Heart left ventricle (tissue), 16 donors: ENCODE measurements around the gene MAP1B. TPM values are rescaled to one million over a fixed set of nuclear protein-coding genes. Genes with fewer than 3 reads are reported as not detected.

ENCODE experiments used
- ATAC-seq, 4 donors: fragments of 200-7000 bp; cut with Tn5 transposase; one replicate each; pipeline ENCODE4 v1.9.1; 2020 to 2022; ENCODE audit warnings: moderate library complexity in 4 of 4, mild to moderate bottlenecking in 3 of 4, moderate number of reproducible peaks in 1 of 4
- DNase-seq, 5 donors: peaks; one replicate each; pipeline ENCODE4 v3.0.0-alpha.2; 2020
- H3K27ac ChIP-seq, 12 donors: fragments of 200-600 bp; sonication (generic) in 4 of 12; one replicate each; pipeline versions ENCODE4 v1.5.0 to v1.8.0; 2016 to 2022; ENCODE audit warnings: mild to moderate bottlenecking in 2 of 12
- H3K27me3 ChIP-seq, 9 donors: fragments of 200-600 bp; sonication (generic) in 2 of 9; one replicate each; pipeline versions ENCODE4 v1.5.1 to v1.8.0; 2016 to 2022; ENCODE audit warnings: mild to moderate bottlenecking in 3 of 9
- H3K36me3 ChIP-seq, 9 donors: fragments of 200-600 bp; sonication (generic) in 2 of 9; one replicate each; pipeline versions ENCODE4 v1.5.0 to v1.8.0; 2018 to 2022; ENCODE audit warnings: mild to moderate bottlenecking in 2 of 9
- H3K4me1 ChIP-seq, 12 donors: fragments of 200-600 bp; sonication (generic) in 4 of 12; one replicate each; pipeline versions ENCODE4 v1.5.0 to v1.8.0; 2016 to 2022; ENCODE audit warnings: mild to moderate bottlenecking in 3 of 12
- H3K4me3 ChIP-seq, 12 donors: fragments of 200-600 bp; sonication (generic) in 4 of 12; one replicate each; pipeline versions ENCODE4 v1.5.0 to v1.8.0; 2017 to 2022; ENCODE audit warnings: mild to moderate bottlenecking in 9 of 12, moderate library complexity in 4 of 12
- H3K9me3 ChIP-seq, 12 donors: fragments of 200-600 bp; sonication (generic) in 4 of 12; one replicate each; pipeline versions ENCODE4 v1.5.0 to v1.8.0; 2016 to 2022; ENCODE audit warnings: mild to moderate bottlenecking in 1 of 12
- CTCF ChIP-seq, 12 donors: fragments of 200-600 bp; sonication (generic) in 4 of 12; IDR thresholded peaks; one replicate each; pipeline versions ENCODE4 v1.5.0 to v1.8.0; 2018 to 2022; ENCODE audit warnings: antibody characterized with exemption in 12 of 12, mild to moderate bottlenecking in 5 of 12
- POLR2A ChIP-seq, 2 donors: fragments of 450-650 bp; IDR thresholded peaks; one replicate each; pipeline ENCODE4 v1.6.1; 2017; ENCODE audit warnings: antibody characterized with exemption in 2 of 2, mild to moderate bottlenecking in 2 of 2, moderate library complexity in 2 of 2
- WGBS, 4 donors: extraction: QIAGEN DNeasy Blood & Tissue Kit in 2 of 4; methylation state at CpG; one replicate each; pipeline versions ENCODE4 v1.1.5 to v1.1.7; 2013 to 2018; 5-methylcytosine and 5-hydroxymethylcytosine counted together
- intact Hi-C, 10 donors: fragments of 100-400 bp; cut with DNase I; formaldehyde crosslinking; loops; one replicate each; pipeline versions ENCODE4 v1.11.1 to v1.14.2; 2022
- polyA plus RNA-seq, 2 donors: library from polyadenylated mRNA; stranded (reverse); fragments of 200-250 nt; gene quantifications; one replicate each; pipeline ENCODE4 v1.2.3, GENCODE V29; 2013
- total RNA-seq, 9 donors: library from RNA; depleted of rRNA in 2 of 9; stranded (reverse); fragments of >200 nt in 2 of 9; fragmentation: NEBNext Ultra II Directional in 3 of 9; extraction: Animal tissue kit (Norgen Biotek cat#: 25700) in 3 of 9; gene quantifications; one replicate each; pipeline versions ENCODE4 v1.1.0 to v1.2.4, GENCODE V29; 2016 to 2023
- donor health status: ischemic (EF 13 %, LVEDD 7.1; RV severe dilation, severe dysfunction).
- donor health status: healthy with polysubstance abuse.
- donor health status: DM: no; HTN: yes; CAD: no.
- donor health status: DM: no; HTN: no; CAD: no.
- donor health status: ischemic (EF 25% LVEDD 6.9; RV normal size, moderate dysfunction).
- donor health status: ischemic (EF 25% LVEDD 5.7; RV mildly dilated, moderate dysfunction).
- donor health status: healthy.
- donor health status: DM: yes; HTN: yes; CAD: no.
- donor health status: ischemic (EF 35%, LVEDD 5.7; RV mildly dilated, moderate dysfunction).
- donor health status: nonischemic (EF 11% LVEDD 7.7; RV severe dilation, severe dysfunction).
- donor health status: DM: yes; HTN: yes; CAD: no.
- donor health status: PGD.
- donor health status: ischemic (EF 29% LVEDD 5.4; RV normal size, mild dysfunction).
- donor health status: nonischemic (EF 23%, LVEDD 6.1; RV moderate dilation, normal function).

Gene MAP1B
- total and polyA plus RNA-seq, 11 donors, result 10.1 to 603 (median 133) TPM

GRCh38 chr5:72194846-72195245, 87.6 kb downstream of the MAP1B start:
- ATAC-seq (no peak), DNase-seq (no peak)
- no peak for TF ChIP-seq CTCF (IDR thresholded peaks at IDR 0.05)
- no peak for TF ChIP-seq POLR2A (IDR thresholded peaks at IDR 0.05)
- Histone ChIP-seq H3K4me1 (peaks cover 0 to 13% (median 0%) of the 10 kb centered on the region in 12 donors), H3K36me3 (peaks cover 0 to 86% (median 57%) of the 10 kb centered on the region in 9 donors), H3K9me3 (no peaks in the 10 kb centered on the region), H3K27me3 (no peaks in the 10 kb centered on the region), H3K27ac (no peak overlapping the region), H3K4me3 (no peak overlapping the region)
- intact Hi-C loops, result no loop called here
- 92 to 97% (median 96%) methylated on average over 6 of the region's 6 CpGs for WGBS, 4 donors

GRCh38 chr5:72195581-72195980, 88.3 kb downstream of the MAP1B start:
- Histone ChIP-seq H3K36me3 (peaks cover 0 to 86% (median 57%) of the 10 kb centered on the region in 9 donors), H3K27ac (no peak overlapping the region), H3K4me3 (no peak overlapping the region), H3K4me1 (peaks cover 0 to 11% (median 0%) of the 10 kb centered on the region in 12 donors), H3K9me3 (no peaks in the 10 kb centered on the region), H3K27me3 (no peaks in the 10 kb centered on the region)
- TF ChIP-seq POLR2A (IDR thresholded peaks at IDR 0.05) (no peak), CTCF (IDR thresholded peaks at IDR 0.05) (no peak)
- DNase-seq (no peak), ATAC-seq (no peak)
- intact Hi-C loops, result no loop called here
- 93 to 97% (median 95%) methylated on average over 10 of the region's 10 CpGs for WGBS, 4 donors

GRCh38 chr5:72197393-72197792, 90.1 kb downstream of the MAP1B start:
- ATAC-seq (no peak), DNase-seq (no peak)
- no peak for TF ChIP-seq POLR2A (IDR thresholded peaks at IDR 0.05)
- TF ChIP-seq CTCF (IDR thresholded peaks at IDR 0.05), result no peak
- intact Hi-C loops, result loop anchor here in 1 of 10 donors (2.0 kb wide), 1 partner anchor 35 kb away; no protein-coding TSS in a partner anchor
- Histone ChIP-seq H3K4me1 (peaks cover 0 to 2% (median 0%) of the 10 kb centered on the region in 12 donors), H3K36me3 (peaks cover 0 to 97% (median 62%) of the 10 kb centered on the region in 9 donors), H3K4me3 (no peak overlapping the region), H3K27ac (no peak overlapping the region), H3K9me3 (no peaks in the 10 kb centered on the region), H3K27me3 (no peaks in the 10 kb centered on the region)
- WGBS, 4 donors, result 96 to 99% (median 97%) methylated on average over 5 of the region's 5 CpGs

GRCh38 chr5:72199681-72200080, 92.4 kb downstream of the MAP1B start:
- no peak overlapping the region for H3K27ac ChIP-seq
- ATAC-seq, result no peak

More at GRCh38 chr5:72199681-72200080, 92.4 kb downstream of the MAP1B start:
- Histone ChIP-seq H3K4me3 (no peak overlapping the region), H3K9me3 (no peaks in the 10 kb centered on the region), H3K36me3 (peaks cover 0 to 98% (median 73%) of the 10 kb centered on the region in 9 donors), H3K4me1 (peaks cover 0 to 3% (median 0%) of the 10 kb centered on the region in 12 donors), H3K27me3 (no peaks in the 10 kb centered on the region)
- intact Hi-C loops, result no loop called here
- DNase-seq, result no peak
- TF ChIP-seq CTCF (IDR thresholded peaks at IDR 0.05) (no peak), POLR2A (IDR thresholded peaks at IDR 0.05) (no peak)
- 96 to 97% (median 96%) methylated on average over 15 of the region's 15 CpGs for WGBS, 4 donors
